HL-60/S4 (cell line): ENCODE results near the gene GLOD5.
"Not testable (repeated sequence)": the region's sequence is repeated elsewhere in the genome, so short reads cannot be mapped to it uniquely, and the experiment has no call there.

Experiments used
- in situ Hi-C: fragments of 300-500 bp; cut with MboI; formaldehyde crosslinking; loops from 2 replicates; pipeline ENCODE4 v1.14.3; 2022; ENCODE audit warnings: low sequenced_read_pairs

Gene GLOD5

DNA sequence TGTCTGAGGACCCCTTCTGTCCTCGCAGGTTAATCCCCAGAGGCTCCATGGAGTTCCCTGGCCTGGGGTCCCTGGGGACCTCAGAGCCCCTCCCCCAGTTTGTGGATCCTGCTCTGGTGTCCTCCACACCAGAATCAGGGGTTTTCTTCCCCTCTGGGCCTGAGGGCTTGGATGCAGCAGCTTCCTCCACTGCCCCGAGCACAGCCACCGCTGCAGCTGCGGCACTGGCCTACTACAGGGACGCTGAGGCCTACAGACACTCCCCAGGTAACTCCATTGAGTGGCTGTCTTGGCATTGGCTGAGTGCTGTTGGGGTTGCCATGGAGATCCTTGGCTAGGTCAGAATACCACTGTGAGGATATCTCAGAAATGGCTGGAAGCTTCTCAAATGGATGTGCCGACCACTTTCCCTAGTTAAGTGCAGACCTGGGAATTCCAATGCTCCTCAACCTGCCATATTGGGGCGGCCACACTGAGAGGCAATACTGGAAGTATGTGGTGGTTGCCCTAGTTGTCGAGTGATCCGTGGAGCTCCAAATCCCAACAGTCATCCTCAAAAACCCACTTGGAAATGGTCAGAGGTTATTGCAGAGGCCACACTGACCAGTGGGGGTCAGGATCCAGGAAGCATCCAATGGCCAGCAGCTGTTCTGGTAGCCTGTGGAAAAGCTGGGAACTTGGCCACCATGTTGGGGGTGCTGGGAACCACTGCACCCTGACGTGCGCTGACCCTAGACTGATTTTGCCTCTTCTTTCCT, 29.7 kb downstream of the GLOD5 start:
- in situ Hi-C loops, result no loop called here

GRCh38 chrX:48792219-48792618, 30.7 kb downstream of the GLOD5 start:
- in situ Hi-C loops, result no loop called here

DNA sequence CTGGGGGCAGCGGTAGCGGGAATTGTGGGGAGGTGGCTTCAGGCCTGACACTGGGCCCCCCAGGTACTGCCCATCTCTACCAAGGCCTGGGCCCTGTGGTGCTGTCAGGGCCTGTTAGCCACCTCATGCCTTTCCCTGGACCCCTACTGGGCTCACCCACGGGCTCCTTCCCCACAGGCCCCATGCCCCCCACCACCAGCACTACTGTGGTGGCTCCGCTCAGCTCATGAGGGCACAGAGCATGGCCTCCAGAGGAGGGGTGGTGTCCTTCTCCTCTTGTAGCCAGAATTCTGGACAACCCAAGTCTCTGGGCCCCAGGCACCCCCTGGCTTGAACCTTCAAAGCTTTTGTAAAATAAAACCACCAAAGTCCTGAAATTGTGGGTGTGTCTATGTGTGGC, 32.4 kb downstream of the GLOD5 start:
- in situ Hi-C loops, result no loop called here

GRCh38 chrX:48794340-48794910, 32.9 kb downstream of the GLOD5 start:
- in situ Hi-C loops, result no loop called here

DNA sequence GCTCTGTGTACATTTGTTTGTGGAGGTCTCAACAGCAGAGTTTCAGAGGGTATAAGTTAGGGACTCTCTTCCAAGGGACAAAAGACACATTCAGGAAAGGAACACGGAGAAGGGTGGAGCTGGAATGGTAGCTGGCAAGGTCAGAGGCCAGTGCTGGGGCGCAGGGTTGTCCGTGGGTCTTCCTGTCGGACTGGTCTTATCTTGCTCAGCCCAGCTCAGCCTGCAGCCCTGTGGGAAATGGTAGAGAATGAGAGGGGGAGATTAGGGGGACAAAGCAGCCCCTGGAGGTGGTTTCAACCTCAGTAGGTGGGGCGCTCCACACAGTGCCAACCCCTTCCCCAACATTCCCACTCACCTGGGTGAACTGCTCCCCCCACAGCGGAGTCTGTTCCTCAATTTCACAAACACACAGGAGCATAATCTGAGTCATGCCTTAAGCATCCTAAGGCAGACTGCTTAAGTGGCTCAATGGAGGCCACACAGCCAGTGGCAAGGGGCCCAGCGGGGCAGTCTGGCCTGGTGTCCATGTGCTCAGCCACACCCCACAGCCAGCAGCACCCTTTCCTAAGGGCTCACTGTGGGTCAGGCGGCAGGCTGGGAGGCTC, 33.5 kb downstream of the GLOD5 start:
- in situ Hi-C loops, result no loop called here

GRCh38 chrX:48798318-48798717, 36.8 kb downstream of the GLOD5 start:
- in situ Hi-C loops, result no loop called here

DNA sequence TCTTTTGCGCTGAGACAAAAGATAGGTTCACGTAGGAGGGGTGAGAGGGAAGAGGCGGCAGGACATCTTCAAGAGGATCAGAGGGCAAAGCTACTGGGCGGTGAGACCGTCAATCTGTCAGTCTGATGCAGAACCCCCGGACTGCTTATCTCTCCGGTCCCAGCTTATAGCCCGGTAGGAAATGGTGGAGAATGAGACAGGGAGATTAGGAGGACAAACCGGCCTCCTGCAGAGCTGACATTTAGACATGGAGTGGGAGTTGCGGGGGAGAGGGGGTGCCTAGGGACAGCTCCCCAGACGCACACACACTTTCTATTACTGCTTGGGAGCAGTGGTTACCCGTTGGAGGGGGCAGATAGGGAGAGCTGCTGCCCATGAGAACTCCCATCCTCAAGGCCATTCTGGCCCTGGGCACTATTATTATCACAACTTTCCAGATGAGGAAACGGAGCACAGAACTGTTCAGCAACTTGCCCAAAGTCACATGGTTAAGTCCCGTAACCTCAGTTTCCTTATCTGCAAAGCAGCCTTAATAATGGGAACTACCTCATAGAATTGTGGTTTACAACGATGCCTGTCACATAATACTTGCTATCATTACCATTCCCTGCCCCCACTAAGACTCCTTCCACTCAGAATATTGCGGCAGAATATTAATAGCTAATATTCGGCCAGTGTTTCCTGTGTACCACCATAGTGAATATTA, 39.2 kb downstream of the GLOD5 start:
- in situ Hi-C loops, result no loop called here

DNA sequence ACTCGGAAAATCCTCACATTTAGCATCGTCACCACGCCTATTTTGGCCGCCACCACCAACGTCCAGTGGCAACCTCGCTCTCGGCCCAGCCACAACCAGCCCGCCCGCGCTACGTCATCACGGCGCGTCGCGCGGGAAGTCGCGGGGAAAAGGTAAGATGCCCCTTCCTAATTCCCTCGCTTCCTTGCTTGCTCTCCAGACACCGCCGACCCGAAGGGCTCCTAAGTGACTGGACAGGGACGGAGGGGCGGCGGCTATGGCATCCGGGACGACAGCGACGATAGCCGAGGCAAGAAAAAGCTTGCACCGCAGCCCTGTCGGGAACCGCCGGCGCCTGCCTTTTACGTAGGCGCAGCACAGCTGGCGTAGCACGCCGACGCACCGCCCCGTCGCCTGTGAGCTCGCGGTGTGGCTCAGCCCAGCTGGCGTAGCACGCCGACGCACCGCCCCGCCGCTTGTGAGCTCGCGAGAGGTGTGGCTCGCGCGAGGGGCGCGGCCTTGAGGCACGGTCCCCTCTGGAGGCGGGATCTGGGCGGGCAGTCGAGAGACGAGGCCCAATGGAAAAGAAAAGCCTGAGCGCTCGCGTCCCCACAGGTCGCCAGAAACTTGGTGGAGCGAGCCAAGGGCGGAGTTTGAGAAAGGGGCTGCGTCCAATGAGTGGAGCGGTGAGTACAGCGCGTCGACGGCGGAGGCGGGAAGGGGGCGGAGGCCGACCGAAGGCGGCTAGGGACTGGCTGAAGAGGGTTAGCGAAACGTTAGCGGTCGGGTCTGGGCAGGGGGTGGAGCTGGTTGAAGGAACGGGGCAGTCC, 39.9 kb downstream of the GLOD5 start, which contains the start of gene HDAC6:
Gene HDAC6 (plus strand): TSS at position 788 of the 809 bp plus-strand sequence. CDS start 626 bp downstream, outside the sequence.
- in situ Hi-C loops, result no loop called here

DNA sequence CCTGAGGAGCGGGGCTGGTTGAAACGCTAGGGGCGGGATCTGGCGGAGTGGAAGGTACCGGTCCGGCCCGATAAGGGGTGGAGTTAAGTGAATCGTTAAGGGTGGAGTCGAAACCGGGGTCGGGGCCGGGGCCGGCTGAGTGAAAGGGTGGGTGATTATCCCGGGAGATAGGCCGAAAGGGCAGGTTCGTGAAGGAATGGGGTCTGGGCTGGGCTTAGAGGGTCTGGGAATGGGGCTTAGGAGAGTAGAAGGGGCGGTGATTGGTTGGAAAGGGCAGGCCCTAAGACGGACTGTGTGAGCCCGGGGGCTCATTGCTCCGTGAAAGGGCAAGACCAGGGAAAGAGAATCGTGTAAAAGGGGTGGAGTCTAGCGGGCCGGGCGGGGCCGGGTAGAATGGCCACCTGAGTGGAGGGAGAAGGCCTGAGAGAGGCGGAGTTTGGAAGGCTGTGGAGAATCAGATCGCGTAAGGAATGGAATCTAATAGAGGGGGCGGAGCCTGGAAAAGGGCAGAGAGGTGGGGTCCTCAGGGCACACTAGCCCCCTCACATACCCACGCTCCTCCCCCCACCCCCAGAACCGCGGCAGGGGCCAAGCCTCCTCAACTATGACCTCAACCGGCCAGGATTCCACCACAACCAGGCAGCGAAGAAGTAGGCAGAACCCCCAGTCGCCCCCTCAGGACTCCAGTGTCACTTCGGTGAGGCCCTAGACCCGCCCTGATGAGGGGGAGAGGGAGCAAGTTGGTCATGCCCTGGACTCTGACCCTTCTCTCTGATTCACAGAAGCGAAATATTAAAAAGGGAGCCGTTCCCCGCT, 40.8 kb downstream of the GLOD5 start:
- in situ Hi-C loops, result no loop called here

DNA sequence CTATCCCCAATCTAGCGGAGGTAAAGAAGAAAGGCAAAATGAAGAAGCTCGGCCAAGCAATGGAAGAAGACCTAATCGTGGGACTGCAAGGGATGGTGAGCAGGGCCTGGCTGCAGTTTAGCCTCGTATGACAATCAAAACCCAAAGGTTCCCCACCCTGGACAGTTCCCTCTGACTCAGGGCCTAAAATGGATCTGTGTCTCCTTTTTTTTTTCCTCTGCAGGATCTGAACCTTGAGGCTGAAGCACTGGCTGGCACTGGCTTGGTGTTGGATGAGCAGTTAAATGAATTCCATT, 41.3 kb downstream of the GLOD5 start:
- in situ Hi-C loops, result no loop called here

DNA sequence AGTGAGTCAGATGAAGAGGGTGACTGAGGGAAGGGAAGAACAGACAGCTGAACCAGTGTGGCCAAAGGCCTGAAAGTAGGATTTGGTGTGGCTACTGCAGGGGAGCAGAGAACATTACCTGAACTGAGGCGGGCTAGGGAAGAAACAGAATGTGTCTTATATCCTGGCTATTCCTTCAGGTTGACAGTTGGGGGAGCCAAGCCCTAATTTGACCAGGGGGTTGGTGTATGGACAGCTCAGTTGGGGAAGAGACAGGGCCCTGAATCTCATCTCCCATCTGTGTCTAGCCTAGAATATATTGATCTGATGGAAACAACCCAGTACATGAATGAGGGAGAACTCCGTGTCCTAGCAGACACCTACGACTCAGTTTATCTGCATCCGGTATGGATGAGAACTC, 44.5 kb downstream of the GLOD5 start:
- in situ Hi-C loops, result no loop called here

DNA sequence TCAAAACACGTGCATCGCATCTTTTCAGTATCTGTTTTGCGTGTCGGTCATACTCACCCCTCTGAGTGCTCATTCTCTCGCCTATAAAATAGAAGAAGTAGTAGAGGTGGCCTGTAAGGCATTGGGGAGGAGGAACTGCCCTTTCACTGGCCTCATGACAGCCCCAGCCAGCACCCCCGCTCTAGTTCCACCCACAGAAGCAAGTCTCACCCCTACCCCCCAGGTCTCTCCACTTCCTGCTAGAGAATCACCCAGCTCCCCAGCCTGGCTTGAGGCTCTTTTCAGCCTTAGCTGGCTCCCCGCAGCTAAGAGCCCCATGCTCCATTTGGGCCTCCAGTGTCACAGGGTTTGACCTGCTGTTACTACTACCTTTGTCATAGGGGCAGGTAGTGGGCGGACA, 52.1 kb downstream of the GLOD5 start:
- in situ Hi-C loops, result no loop called here

- in situ Hi-C loops, result no loop called here
Measured at GRCh38 chrX:48814722-48815121, 53.2 kb downstream of the GLOD5 start.

- in situ Hi-C loops, result no loop called here
Measured at GRCh38 chrX:48815266-48815665, 53.7 kb downstream of the GLOD5 start.

DNA sequence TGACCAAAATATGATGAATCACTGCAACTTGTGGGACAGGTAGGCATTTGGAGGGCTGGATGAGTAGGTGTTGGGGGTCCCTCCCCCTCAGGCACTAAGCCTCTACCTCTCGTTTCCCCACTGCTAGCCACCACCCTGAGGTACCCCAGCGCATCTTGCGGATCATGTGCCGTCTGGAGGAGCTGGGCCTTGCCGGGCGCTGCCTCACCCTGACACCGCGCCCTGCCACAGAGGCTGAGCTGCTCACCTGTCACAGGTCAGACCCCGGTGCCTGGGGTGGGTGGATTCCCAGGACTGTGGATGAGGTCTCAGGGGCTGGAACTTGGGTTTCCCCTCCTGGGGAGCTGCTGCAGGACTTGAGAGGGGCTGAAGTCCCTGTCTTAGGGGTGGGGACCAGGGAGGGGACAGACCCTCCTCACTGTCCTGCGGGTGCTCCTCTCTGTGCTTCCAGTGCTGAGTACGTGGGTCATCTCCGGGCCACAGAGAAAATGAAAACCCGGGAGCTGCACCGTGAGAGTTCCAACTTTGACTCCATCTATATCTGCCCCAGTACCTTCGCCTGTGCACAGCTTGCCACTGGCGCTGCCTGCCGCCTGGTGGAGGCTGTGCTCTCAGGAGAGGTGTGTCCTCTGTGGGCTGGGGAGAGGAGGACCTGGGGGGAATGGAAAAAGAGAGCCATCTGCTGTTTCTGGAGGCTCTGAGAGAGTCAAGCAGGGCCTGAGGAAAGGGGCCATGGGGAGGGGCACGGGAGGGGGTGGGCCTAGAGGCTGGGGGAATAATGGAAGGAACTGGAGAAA, 54.7 kb downstream of the GLOD5 start:
- in situ Hi-C loops, result no loop called here

DNA sequence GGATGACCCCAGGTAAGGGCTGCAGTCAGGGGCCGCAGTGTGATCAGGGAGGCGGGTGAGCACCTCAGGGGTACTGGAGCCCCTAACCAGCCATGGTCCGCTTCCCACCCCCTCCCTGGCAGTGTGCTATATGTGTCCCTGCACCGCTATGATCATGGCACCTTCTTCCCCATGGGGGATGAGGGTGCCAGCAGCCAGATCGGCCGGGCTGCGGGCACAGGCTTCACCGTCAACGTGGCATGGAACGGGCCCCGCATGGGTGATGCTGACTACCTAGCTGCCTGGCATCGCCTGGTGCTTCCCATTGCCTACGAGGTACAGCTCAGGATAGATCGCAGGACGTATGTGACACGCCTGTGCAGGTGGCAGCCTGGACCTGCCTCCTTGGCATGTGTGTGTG, 56.6 kb downstream of the GLOD5 start:
- in situ Hi-C loops, result no loop called here

- in situ Hi-C loops, result no loop called here
Measured at GRCh38 chrX:48818866-48819265, 57.3 kb downstream of the GLOD5 start.

DNA sequence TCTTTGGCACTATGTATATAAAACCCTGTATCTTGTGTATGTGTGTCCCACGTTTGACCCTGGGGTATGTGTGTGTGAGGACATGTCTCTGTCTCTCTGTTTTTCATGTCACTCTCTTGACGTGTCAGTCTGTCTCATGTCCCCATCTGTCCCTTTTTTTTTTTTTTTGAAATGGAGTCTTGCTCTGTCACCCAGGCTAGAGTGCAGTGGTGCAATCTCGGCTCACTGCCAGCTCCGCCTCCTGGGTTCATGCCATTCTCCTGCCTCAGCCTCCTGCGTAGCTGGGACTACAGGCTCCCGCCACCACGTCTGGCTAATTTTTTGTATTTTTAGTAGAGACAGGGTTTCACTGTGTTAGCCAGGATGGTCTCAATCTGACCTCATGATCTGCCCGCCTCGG, 57.8 kb downstream of the GLOD5 start:
- in situ Hi-C loops, result not testable (repeated sequence)

- in situ Hi-C loops, result no loop called here
Measured at GRCh38 chrX:48823053-48823452, 61.5 kb downstream of the GLOD5 start.
